A673 (cell line): Measurements from ENCODE around the gene IQCE.

ENCODE experiments used
- EZH2 ChIP-seq: fragments of 200-600 bp; sonication (generic); IDR thresholded peaks from 2 replicates; pipeline ENCODE4 v1.6.1; 2017; ENCODE audit warnings: borderline replicate concordance, low read depth, mild to moderate bottlenecking, mixed read lengths, antibody characterized with exemption, low read length; ENCODE audit not compliant: poor library complexity, severe bottlenecking
- TF ChIP-seq, protein P1 (sequence below): fragments of 300-800, 200-600 bp; sonication (generic); conservative IDR thresholded peaks from 2 replicates; pipeline ENCODE4 v1.5.1; 2017; ENCODE audit warnings: low read depth, mild to moderate bottlenecking, antibody characterized with exemption, low read length, moderate library complexity, mixed read lengths

GRCh38 chr7:2660359-2661095 is 101.7 kb downstream of the IQCE start:
- no peak for TF ChIP-seq EZH2
- TF ChIP-seq, protein P1, sequence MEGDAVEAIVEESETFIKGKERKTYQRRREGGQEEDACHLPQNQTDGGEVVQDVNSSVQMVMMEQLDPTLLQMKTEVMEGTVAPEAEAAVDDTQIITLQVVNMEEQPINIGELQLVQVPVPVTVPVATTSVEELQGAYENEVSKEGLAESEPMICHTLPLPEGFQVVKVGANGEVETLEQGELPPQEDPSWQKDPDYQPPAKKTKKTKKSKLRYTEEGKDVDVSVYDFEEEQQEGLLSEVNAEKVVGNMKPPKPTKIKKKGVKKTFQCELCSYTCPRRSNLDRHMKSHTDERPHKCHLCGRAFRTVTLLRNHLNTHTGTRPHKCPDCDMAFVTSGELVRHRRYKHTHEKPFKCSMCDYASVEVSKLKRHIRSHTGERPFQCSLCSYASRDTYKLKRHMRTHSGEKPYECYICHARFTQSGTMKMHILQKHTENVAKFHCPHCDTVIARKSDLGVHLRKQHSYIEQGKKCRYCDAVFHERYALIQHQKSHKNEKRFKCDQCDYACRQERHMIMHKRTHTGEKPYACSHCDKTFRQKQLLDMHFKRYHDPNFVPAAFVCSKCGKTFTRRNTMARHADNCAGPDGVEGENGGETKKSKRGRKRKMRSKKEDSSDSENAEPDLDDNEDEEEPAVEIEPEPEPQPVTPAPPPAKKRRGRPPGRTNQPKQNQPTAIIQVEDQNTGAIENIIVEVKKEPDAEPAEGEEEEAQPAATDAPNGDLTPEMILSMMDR = peak; percentile 48
